SK-MEL-5 (cell line): Measurements from ENCODE around the gene CERS2. TPM values are rescaled to one million over a fixed set of nuclear protein-coding genes. Genes with fewer than 3 reads are reported as not detected.

Source experiments
- DNase-seq: peaks from one replicate; pipeline ENCODE4 v3.0.0-alpha.2; 2016; ENCODE audit warnings: low read depth, low spot score
- in situ Hi-C: cut with HindIII; loops from 2 replicates; pipeline ENCODE4 v1.10.0; 2016; ENCODE audit warnings: low sequenced_read_pairs, high pct_unique_total_duplicates, low pct_unique_long_range_greater_than_20kb
- polyA plus RNA-seq, 2 experiments: library from polyadenylated mRNA; depleted of rRNA; stranded (reverse); fragments of >200 nt; gene quantifications; 2 replicates each; pipeline ENCODE4 v1.2.3, GENCODE V29; 2015
- total RNA-seq: library from RNA; depleted of rRNA; stranded (reverse); fragments of >200 nt; shearing (Covaris generic); gene quantifications from 2 replicates; pipeline ENCODE4 v1.2.3, GENCODE V29; 2014; rRNA removed

CERS2 gene, protein sequence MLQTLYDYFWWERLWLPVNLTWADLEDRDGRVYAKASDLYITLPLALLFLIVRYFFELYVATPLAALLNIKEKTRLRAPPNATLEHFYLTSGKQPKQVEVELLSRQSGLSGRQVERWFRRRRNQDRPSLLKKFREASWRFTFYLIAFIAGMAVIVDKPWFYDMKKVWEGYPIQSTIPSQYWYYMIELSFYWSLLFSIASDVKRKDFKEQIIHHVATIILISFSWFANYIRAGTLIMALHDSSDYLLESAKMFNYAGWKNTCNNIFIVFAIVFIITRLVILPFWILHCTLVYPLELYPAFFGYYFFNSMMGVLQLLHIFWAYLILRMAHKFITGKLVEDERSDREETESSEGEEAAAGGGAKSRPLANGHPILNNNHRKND
- total RNA-seq, result 133 and 162 TPM in 2 replicates
- polyA plus RNA-seq (2015; cell fraction: cytosol; rRNA removed), result 171 and 247 TPM in 2 replicates
- 161 and 165 TPM in 2 replicates for polyA plus RNA-seq (2015; cell fraction: nucleus; rRNA removed)

DNA sequence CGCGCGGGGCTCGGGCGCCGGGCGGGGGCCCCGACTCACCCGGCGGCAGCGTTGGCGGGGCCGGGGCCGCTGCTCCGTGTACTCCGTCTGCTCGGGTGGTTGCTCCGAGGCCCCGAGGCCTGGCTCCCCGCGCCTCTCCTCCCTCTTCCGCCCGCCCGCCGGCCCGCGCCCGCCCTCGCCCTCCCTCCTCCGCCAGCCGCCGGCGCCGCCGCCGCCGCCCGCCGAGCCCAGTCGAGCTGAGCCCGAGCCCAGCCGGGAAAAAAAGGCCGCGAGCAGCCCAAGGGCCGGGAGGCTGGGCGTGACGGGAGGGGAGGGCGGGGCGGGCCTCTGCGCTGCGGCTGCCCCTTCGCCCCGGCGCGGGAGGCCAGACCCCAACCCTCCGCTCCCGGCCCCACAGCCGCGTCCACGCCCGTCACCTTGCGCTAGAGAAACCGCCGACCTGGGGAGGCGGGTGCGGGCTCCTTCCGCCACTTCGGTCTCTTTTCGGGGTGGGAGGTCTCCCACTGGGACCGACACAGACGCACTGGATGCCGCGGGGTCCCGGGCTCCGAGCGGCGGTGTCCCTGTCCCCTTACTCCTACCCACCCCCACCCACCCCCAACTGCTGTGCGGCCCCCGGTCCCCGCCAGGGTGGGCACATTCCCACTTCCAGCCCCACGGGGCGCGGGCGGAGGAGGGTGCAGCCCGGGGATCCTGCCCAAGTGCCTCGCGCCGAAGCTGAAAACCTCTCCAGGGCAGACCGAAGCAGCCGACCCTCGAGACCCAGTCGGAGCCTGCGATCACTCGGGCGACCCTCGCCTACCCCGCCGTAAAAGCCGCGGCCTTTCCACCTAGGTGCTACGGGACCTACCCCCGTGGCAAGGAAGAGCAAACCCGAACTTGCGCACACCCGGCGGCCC lies at the start of gene CERS2:
Gene CERS2, minus strand, starts transcription at position 256 of the 899 bp plus-strand sequence. CDS start 5,745 bp downstream, outside the sequence.
- in situ Hi-C loops, result no loop called here

GRCh38 chr1:151013518-151013917 lies 38.9 kb upstream of the CERS2 start:
- no peak for DNase-seq
- in situ Hi-C loops, result no loop called here

More for the DNA sequence above, at the start of gene CERS2:
- DNase-seq, result peak; percentile 78

DNA sequence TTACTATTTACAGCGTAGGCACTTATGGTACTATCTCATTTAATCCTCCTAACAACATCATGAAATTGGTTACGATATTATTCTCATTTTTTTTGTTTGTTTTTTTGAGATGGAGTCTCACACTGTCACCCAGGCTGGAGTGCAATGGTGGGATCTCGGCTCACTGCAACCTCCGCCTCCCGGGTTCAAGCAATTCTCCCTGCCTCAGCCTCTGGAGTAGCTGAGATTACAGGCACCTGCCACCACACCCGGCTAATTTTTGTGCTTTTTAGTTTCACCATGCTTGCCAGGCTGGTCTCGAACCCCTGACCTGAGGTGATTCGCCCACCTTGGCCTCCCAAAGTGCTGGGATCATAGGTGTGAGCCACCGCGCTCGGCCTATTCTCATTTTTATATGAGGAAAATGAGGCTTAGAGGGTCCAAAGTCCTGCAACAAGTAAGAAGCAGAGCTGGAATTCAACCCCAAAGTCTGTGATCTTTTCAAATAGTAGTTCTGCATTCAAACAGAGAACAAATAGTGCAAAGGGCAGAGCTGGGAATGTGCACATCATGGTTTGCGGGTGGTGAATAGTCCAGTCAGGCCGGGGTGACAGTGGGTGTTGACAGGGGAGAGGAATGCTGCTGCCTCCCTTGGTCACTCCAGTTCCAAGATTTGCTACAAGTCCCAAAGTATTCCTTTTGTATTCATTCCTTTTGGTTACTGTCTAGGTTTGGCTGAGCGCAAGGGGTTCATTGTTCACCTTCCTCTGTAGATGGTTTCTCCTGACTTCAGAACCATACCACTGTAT lies 38.2 kb upstream of the CERS2 start:
- in situ Hi-C loops, result no loop called here
- DNase-seq, result no peak

- no peak for DNase-seq
Observed at GRCh38 chr1:151011154-151011850, 36.7 kb upstream of the CERS2 start.

GRCh38 chr1:151010346-151010726 lies 35.7 kb upstream of the CERS2 start:
- no peak for DNase-seq
- in situ Hi-C loops, result no loop called here

More at GRCh38 chr1:151011154-151011850, 36.7 kb upstream of the CERS2 start:
- in situ Hi-C loops, result no loop called here

DNA sequence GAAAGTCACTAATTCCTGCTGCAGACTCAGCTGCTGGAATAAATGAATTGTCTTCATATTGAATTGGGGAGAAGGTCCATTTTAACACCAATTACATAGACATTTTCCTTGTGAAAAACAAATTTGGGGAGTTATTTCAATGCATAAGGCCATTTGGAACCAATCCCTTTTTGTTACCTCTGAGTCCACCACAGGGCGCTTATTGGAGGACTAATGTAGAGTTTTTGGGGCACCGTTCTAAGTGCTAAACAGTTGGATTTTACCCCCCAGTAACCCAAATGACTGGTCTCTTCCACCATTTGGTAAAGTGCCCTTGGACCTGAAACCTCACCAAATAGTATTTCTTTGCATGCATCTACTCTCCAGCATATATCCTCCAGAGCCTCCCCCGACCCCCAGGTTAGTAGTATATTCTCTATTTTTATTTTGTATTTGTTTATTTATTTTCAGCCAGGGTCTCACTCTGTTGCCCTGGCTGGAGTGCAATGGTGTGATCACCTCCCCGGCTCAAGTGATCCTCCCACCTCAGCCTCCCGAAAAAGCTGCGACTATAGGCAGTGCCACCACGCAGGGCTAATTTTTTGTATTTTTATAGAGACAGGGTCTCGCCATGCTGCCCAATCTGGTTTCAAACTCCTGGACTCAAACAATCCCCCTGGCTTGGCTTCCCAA lies 35.2 kb upstream of the CERS2 start:
- in situ Hi-C loops, result no loop called here
- DNase-seq, result no peak

DNA sequence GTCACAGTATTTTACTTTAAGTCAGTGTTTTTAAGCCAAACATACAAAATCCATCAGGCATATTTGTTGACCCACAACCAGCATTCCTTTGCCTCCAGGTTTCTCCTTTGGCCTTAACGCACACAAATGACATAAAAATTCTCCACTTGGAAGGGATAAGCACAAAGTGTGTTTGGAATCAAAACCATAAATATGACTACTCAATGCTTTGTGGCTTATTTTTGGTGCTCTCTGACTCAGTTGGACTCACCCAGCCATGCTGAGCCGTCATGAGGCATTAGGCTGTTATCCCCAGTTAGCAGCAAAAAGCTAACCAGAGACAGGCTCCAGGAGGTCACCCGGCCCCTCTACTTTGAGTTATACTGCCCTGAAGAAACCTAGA lies 34.6 kb upstream of the CERS2 start:
- no peak for DNase-seq
- in situ Hi-C loops, result no loop called here

- peak; percentile 98 for DNase-seq
- in situ Hi-C loops, result no loop called here
Observed at GRCh38 chr1:151008244-151009205, 33.9 kb upstream of the CERS2 start, which contains the start of gene PRUNE1. TSS of gene PRUNE1 (plus strand) at chr1:151008449. CDS start at chr1:151008633, 184 bp downstream.

GRCh38 chr1:151007853-151008243 lies 33.2 kb upstream of the CERS2 start:
- in situ Hi-C loops, result no loop called here
- no peak for DNase-seq

- in situ Hi-C loops, result no loop called here
- DNase-seq, result peak; percentile 98
Observed at GRCh38 chr1:151006327-151007052, 31.9 kb upstream of the CERS2 start, which contains the start of gene MINDY1. TSS of gene MINDY1 (minus strand) at chr1:151006902. CDS start at chr1:151002617, 4,285 bp downstream.

GRCh38 chr1:151005729-151006319 lies 31.2 kb upstream of the CERS2 start:
- in situ Hi-C loops, result no loop called here

DNA sequence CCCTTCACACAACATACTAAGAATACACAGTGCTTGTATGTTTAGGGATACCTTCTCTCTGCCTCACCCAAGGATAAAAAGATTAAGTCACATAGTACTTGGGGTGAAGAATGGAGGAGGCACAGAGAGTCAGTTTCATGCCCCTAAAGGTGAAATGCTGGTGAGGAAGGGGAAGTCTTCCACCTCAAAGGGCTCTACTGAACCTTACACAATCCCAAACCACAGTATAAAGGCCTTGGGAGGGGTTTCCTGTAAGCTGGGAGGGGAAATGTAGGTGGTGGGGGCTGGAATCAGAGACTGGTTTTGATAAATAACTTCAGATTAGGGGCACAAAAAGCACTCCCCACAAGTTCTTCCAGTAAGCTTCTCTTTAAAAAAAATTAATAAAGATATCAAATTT lies 28.5 kb upstream of the CERS2 start:
- no peak for DNase-seq
- in situ Hi-C loops, result no loop called here

More at GRCh38 chr1:151005729-151006319, 31.2 kb upstream of the CERS2 start:
- no peak for DNase-seq

DNA sequence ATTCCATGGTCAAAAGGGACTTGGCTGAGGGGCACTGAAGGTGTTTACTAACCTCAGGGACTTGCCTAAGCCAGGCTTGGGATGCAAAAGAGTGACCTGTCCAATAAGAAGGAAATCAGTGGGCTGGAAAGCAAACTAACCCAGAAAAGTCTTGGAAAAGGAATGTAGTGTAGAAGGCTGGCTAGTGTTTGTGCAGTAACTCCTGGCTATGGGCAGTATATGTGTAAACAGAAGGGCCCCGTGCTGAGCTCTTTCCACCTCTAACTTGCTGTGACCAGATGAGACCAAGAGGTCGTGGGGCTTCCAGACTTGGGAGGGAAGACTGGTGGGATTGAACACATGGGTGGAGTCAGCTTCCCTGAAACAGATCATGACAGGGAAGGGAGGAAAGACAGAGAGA lies 28.0 kb upstream of the CERS2 start:
- in situ Hi-C loops, result no loop called here
- no peak for DNase-seq

DNA sequence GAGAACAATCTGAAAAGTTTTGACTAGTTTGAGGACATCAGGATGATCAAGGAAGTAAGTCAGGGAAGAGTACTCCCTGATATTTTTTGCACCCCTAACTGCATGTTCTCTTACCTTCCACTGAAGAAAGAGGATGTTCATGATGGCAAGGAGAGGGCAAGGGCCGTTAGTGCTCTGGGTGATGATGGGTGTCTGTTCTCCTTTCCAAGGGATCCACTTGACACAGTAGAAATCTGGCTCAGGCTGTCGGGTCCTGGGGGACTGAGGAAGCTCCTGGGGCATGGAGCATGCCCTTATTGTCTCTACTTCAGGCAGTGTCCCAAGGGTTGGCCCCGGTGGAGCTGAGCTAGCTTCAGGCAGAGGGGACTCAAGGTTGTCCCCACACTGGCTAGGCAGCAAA lies 27.4 kb upstream of the CERS2 start:
- in situ Hi-C loops, result no loop called here
- no peak for DNase-seq
